Frontal cortex (tissue), 4 donors: ENCODE measurements around the gene DNAH9. TPM values are rescaled to one million over a fixed set of nuclear protein-coding genes. Genes with fewer than 3 reads are reported as not detected.

ENCODE experiments used
- DNase-seq, 2 donors: peaks; one replicate each; pipeline ENCODE4 v3.0.0; 2012; ENCODE audit warnings: low spot score in 2 of 2
- FAIRE-seq: peaks from 2 replicates; lab custom pipeline; 2012; peaks lifted over from hg19 to GRCh38; lab: Jason Lieb, UNC
- total RNA-seq: library from RNA; depleted of rRNA; stranded (reverse); fragments of >200 nt; gene quantifications from one replicate; pipeline ENCODE4 v1.2.3, GENCODE V29; 2014
- donor health status: control.
- donor health status: control.
- donor health status: control.

Gene DNAH9
- total RNA-seq, 1 donor from 2014 or later, result 0.82 TPM

GRCh38 chr17:11814655-11815262 lies 216.5 kb downstream of the DNAH9 start:
- DNase-seq (no peak), FAIRE-seq (no peak)

GRCh38 chr17:11816409-11816808 lies 218.1 kb downstream of the DNAH9 start:
- DNase-seq, result no peak
- no peak for FAIRE-seq

- FAIRE-seq, result no peak
Observed at GRCh38 chr17:11823862-11824261, 225.6 kb downstream of the DNAH9 start.

GRCh38 chr17:11825572-11826209 lies 227.4 kb downstream of the DNAH9 start:
- no peak for DNase-seq
- FAIRE-seq, result no peak

More at GRCh38 chr17:11823862-11824261, 225.6 kb downstream of the DNAH9 start:
- no peak for DNase-seq

- FAIRE-seq, result no peak
- DNase-seq, result no peak
Observed at GRCh38 chr17:11832401-11833137, 234.3 kb downstream of the DNAH9 start.

GRCh38 chr17:11836508-11836907 lies 238.2 kb downstream of the DNAH9 start:
- no peak for FAIRE-seq
- no peak for DNase-seq

GRCh38 chr17:11840052-11840451 lies 241.8 kb downstream of the DNAH9 start:
- no peak for FAIRE-seq

GRCh38 chr17:11840831-11841230 lies 242.6 kb downstream of the DNAH9 start:
- no peak for FAIRE-seq
- no peak for DNase-seq

More at GRCh38 chr17:11840052-11840451, 241.8 kb downstream of the DNAH9 start:
- no peak for DNase-seq

- FAIRE-seq (peak; percentile 90), DNase-seq (no peak)
Observed at GRCh38 chr17:11848330-11848729, 250.1 kb downstream of the DNAH9 start.

GRCh38 chr17:11852231-11852630 lies 254.0 kb downstream of the DNAH9 start:
- no peak for FAIRE-seq
- no peak for DNase-seq

- DNase-seq (no peak), FAIRE-seq (no peak)
Observed at GRCh38 chr17:11852912-11853311, 254.6 kb downstream of the DNAH9 start.

GRCh38 chr17:11853321-11854151 lies 255.3 kb downstream of the DNAH9 start:
- DNase-seq (peak; percentile 18 to 49), FAIRE-seq (no peak)

- DNase-seq (no peak), FAIRE-seq (no peak)
Observed at GRCh38 chr17:11855306-11855705, 257.0 kb downstream of the DNAH9 start.

GRCh38 chr17:11857006-11857405 lies 258.7 kb downstream of the DNAH9 start:
- FAIRE-seq (no peak), DNase-seq (no peak)

GRCh38 chr17:11869680-11870394 lies 271.6 kb downstream of the DNAH9 start:
- FAIRE-seq (no peak), DNase-seq (no peak)

- FAIRE-seq, result no peak
- DNase-seq, result no peak
Observed at GRCh38 chr17:11871773-11872172, 273.5 kb downstream of the DNAH9 start.

- no peak for FAIRE-seq
- no peak for DNase-seq
Observed at GRCh38 chr17:11874756-11875155, 276.5 kb downstream of the DNAH9 start.

GRCh38 chr17:11880714-11881113 lies 282.4 kb downstream of the DNAH9 start:
- FAIRE-seq, result no peak
- peak; percentile 8 to 49 for DNase-seq

- no peak for DNase-seq
- FAIRE-seq, result no peak
Observed at GRCh38 chr17:11882716-11883115, 284.4 kb downstream of the DNAH9 start.

- FAIRE-seq (no peak), DNase-seq (no peak)
Observed at GRCh38 chr17:11885051-11885450, 286.8 kb downstream of the DNAH9 start.
